ENCODE measurements around the gene MYO7B.
"Not testable (repeated sequence)": the region's sequence is repeated elsewhere in the genome, so short reads cannot be mapped to it uniquely, and the experiment has no call there.

The MYO7B gene

DNA sequence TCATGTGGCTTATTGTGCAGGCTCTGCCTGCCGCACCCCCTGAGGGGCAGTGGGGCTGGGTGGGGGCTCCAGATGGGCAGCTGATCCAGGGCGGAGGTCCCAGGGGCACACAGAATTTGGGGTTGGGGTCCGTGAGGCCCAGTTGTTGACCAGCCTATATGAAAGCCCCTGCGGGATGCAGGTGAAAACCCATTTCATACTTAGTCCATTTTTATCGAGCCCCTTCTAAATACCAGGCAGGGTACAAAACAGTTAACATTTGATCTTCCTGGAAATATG lies 30.6 kb downstream of the MYO7B start:
- H3K4me3 ChIP-seq (ENCODE audit: low read depth, low read length): no peak overlapping the region
- DNase-seq (ENCODE audit: low read depth): no peak
- TF ChIP-seq, protein P1, sequence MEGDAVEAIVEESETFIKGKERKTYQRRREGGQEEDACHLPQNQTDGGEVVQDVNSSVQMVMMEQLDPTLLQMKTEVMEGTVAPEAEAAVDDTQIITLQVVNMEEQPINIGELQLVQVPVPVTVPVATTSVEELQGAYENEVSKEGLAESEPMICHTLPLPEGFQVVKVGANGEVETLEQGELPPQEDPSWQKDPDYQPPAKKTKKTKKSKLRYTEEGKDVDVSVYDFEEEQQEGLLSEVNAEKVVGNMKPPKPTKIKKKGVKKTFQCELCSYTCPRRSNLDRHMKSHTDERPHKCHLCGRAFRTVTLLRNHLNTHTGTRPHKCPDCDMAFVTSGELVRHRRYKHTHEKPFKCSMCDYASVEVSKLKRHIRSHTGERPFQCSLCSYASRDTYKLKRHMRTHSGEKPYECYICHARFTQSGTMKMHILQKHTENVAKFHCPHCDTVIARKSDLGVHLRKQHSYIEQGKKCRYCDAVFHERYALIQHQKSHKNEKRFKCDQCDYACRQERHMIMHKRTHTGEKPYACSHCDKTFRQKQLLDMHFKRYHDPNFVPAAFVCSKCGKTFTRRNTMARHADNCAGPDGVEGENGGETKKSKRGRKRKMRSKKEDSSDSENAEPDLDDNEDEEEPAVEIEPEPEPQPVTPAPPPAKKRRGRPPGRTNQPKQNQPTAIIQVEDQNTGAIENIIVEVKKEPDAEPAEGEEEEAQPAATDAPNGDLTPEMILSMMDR (IDR thresholded peaks at IDR 0.05; ENCODE audit: control insufficient read depth, extremely low read depth, insufficient read depth): no peak

DNA sequence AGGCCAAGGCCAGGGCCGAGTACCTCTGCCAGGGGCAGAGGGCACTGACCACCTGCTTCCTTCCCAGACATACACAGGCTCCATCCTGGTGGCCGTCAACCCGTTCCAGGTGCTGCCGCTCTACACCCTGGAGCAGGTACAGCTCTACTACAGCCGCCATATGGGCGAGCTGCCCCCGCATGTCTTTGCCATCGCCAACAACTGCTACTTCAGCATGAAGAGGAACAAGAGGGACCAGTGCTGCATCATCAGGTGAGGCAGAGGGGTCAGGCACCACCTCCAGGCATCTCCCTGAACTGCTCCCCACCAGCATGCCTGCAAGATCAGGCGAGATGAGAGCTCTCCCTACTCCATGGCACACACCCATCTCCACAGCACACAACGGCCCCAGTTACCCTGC lies 31.1 kb downstream of the MYO7B start:
- no peak for DNase-seq (ENCODE audit: low read depth)
- no peak overlapping the region for H3K4me3 ChIP-seq (ENCODE audit: low read depth, low read length)
- TF ChIP-seq, protein P1 (IDR thresholded peaks at IDR 0.05; ENCODE audit: control insufficient read depth, extremely low read depth, insufficient read depth): no peak

DNA sequence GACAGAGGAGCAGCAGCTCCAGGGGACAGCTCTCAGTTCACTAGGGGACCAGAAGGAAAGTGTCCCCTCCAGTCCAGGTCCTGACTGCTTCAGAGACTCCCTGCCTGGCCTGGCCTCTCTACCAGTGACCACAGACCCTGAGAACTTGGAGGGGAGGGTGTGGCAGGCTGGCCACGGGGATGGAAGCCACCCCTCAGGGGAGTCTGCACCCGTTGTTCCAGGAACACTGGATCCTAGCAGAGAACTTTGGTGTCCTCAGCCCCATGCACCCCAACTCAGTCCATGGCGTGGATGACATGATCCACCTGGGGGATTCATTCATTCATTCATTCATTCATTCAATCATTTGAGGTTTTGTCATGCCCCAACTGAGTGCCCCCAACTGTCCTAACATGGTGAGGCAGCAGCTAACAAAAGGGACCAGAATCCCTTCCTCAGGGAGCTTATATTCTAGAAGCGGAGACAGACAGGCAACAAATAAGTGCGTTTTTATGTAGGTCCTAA lies 31.9 kb downstream of the MYO7B start:
- H3K4me3 ChIP-seq (ENCODE audit: low read depth, low read length): no peak overlapping the region
- TF ChIP-seq, protein P1 (IDR thresholded peaks at IDR 0.05; ENCODE audit: control insufficient read depth, extremely low read depth, insufficient read depth): no peak
- DNase-seq (ENCODE audit: low read depth): no peak

DNA sequence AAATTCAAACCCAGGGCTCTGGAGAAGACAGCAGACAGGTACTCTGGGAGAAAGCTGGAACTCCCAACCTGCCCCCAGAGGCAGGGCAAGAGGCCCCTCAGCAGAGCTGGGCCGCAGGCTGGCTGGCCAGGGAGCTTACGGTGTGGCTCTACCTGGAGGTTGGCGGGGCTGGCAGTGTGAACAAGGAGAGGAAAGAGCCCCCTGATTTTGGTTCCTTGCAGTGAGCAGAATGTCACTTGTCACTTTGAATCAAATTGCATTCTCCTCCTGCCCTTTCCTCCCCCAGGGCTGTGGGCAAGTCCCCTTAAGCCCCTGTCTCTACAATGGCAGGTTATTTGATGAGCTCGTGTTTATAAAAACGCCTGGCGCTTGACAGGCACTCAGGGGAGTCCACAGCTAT lies 32.6 kb downstream of the MYO7B start:
- DNase-seq (ENCODE audit: low read depth): no peak
- no peak overlapping the region for H3K4me3 ChIP-seq (ENCODE audit: low read depth, low read length)
- TF ChIP-seq, protein P1 (IDR thresholded peaks at IDR 0.05; ENCODE audit: control insufficient read depth, extremely low read depth, insufficient read depth): no peak

DNA sequence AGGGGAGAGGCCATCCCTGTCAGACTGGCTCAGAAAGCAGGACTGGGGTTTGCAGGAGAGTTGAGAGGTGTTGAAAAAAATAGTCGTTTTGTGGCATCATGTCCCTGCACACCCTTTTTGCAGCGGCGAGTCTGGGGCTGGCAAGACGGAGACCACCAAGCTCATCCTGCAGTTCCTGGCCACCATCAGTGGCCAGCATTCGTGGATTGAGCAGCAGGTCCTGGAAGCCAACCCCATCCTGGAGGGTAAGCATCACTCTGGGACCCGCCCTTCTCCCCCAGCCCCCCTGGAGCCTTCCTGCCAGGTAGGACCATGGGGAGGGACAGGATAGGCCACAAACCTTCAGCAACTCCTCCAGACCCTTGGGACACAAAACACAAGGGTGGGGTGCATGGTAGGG lies 34.2 kb downstream of the MYO7B start:
- H3K4me3 ChIP-seq (ENCODE audit: low read depth, low read length): no peak overlapping the region
- TF ChIP-seq, protein P1 (IDR thresholded peaks at IDR 0.05; ENCODE audit: control insufficient read depth, extremely low read depth, insufficient read depth): no peak
- no peak for DNase-seq (ENCODE audit: low read depth)

DNA sequence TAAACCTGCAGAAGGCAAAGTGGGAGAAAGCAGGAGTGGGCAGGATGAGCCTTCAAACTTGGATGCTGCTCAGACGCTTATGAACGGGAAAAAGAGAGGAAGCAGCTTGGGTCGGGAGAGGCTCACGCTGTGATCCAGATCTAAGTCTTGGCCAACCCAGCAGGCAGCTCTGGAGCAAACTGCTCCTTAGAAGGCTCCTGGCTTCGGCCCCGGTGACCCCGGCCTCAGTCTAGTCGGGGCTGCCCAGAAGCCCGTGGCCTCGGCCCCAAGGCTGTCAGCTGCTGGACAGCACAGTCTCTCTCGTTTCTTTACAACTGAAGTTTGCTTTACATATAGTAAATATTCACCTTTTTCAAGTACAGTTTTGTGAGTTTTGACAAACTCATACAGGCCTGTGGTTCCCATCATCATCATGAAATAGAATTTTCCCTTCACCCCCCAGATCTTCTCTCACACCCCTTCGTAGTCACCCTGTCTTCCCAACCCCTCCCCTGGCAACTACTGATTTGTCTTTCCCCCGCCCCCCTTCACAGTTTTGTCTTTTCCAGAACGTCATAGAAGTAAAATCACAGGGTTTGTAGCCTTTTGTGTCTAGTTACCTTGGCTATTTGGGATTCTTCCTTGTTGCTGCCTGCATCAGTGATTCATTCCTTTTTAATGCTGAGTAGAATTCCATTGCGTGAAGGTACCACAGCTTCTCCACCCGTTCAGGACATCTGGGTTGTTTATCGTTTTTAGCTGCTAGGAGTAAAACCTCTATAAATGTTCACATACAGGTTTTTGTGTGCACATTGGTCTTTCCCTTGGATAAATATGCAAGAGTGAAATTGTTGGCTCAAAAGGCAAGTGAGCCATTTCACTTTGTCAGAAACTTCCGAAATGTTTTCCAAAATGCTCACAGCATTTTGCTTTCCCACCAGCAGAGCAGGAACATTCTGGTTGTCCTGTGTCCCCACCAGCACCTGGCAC lies 35.1 kb downstream of the MYO7B start:
- DNase-seq (ENCODE audit: low read depth): no peak
- H3K4me3 ChIP-seq (ENCODE audit: low read depth, low read length): no peak overlapping the region
- TF ChIP-seq, protein P1 (IDR thresholded peaks at IDR 0.05; ENCODE audit: control insufficient read depth, extremely low read depth, insufficient read depth): no peak

DNA sequence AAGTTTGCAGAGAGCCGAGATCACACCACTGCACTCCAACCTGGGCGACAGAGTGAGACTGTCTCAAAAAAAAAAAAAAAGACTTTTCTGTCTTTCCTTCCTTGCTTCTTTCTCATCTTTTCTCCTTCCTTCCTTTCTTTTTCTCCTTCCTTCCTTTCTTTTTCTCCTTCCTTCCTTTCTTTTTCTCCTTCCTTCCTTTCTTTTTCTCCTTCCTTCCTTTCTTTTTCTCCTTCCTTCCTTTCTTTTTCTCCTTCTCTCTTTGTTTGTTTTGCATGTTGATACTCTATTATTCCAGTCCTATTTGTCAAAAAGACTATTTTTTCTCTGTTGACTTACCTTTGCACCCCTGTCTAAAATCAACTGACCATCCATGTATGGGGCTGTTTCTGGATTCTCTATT lies 36.9 kb downstream of the MYO7B start:
- DNase-seq (ENCODE audit: low read depth); H3K4me3 ChIP-seq (ENCODE audit: low read depth, low read length): not testable (repeated sequence)

All from LNCaP clone FGC (cell line).